Lower lobe of right lung (tissue), 2 donors: ENCODE measurements around the gene DNAH1. TPM values are rescaled to one million over a fixed set of nuclear protein-coding genes. Genes with fewer than 3 reads are reported as not detected.

Source experiments
- ATAC-seq, 2 donors: fragments of 200-7000 bp; cut with Tn5 transposase; one replicate each; pipeline ENCODE4 v1.9.1; 2020 to 2022; ENCODE audit warnings: mild to moderate bottlenecking in 2 of 2, moderate library complexity in 2 of 2
- DNase-seq: peaks from one replicate; pipeline ENCODE4 v3.0.0-alpha.2; 2020
- H3K27ac ChIP-seq: fragments of 200-600 bp; one replicate; pipeline ENCODE4 v1.8.0; 2022
- H3K27me3 ChIP-seq: fragments of 200-600 bp; one replicate; pipeline ENCODE4 v1.8.0; 2022; ENCODE audit warnings: low read depth
- H3K36me3 ChIP-seq: fragments of 200-600 bp; one replicate; pipeline ENCODE4 v1.8.0; 2022; ENCODE audit warnings: mild to moderate bottlenecking
- H3K4me1 ChIP-seq: fragments of 200-600 bp; one replicate; pipeline ENCODE4 v1.8.0; 2022
- H3K4me3 ChIP-seq: fragments of 200-600 bp; one replicate; pipeline ENCODE4 v1.8.0; 2022; ENCODE audit warnings: mild to moderate bottlenecking
- H3K9me3 ChIP-seq: fragments of 200-600 bp; one replicate; pipeline ENCODE4 v1.8.0; 2022
- CTCF ChIP-seq: fragments of 200-600 bp; IDR thresholded peaks from one replicate; pipeline ENCODE4 v1.8.0; 2022; ENCODE audit warnings: antibody characterized with exemption, mild to moderate bottlenecking
- intact Hi-C: fragments of 100-400 bp; cut with DNase I; formaldehyde crosslinking; loops from one replicate; pipeline ENCODE4 v1.11.0; 2022
- total RNA-seq: library from RNA; stranded (reverse); fragmentation: NEBNext Ultra II Directional; extraction: Animal tissue kit (Norgen Biotek cat#: 25700); gene quantifications from one replicate; pipeline ENCODE4 v1.2.1, GENCODE V29; 2021
- donor health status: DM: no; HTN: yes; CAD: no; lungs with severe emphysema.

DNAH1 gene
- total RNA-seq, 1 donor from 2014 or later: 16.4 TPM

DNA sequence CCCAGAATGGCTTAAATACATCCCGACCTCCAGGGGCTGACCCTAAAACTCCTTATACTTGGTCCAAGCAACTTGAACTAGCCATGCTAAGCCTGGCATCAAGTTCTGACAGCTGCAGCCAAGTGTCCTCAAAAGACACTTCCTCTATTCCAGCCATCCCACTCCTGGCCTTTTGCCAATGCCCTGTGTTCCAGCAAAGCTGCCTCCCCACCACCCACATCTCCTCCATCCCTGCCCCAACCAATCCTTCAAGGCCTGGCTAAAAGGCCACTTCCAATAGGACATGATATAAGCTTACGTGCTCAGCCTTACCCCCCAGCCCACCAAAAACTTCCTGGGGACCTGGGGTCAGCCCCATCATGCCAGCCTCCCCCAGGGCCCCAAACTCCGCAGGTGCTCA lies 87.8 kb downstream of the DNAH1 start:
- peaks cover 94% of the 10 kb centered on the region for H3K36me3 ChIP-seq
- TF ChIP-seq CTCF: no peak
- no peaks in the 10 kb centered on the region for H3K27me3 ChIP-seq
- intact Hi-C loops: no loop called here
- no peak overlapping the region for H3K27ac ChIP-seq
- H3K9me3 ChIP-seq: no peaks in the 10 kb centered on the region
- ATAC-seq (no peak), DNase-seq (no peak)
- no peak overlapping the region for H3K4me3 ChIP-seq
- H3K4me1 ChIP-seq: peaks cover 12% of the 10 kb centered on the region

- no peak for ATAC-seq
- H3K4me3 ChIP-seq: no peak overlapping the region
- H3K27ac ChIP-seq: no peak overlapping the region
- no peak for DNase-seq
- intact Hi-C loops: no loop called here
- TF ChIP-seq CTCF: no peak
- no peaks in the 10 kb centered on the region for H3K27me3 ChIP-seq
- no peaks in the 10 kb centered on the region for H3K9me3 ChIP-seq
- H3K4me1 ChIP-seq: peaks cover 16% of the 10 kb centered on the region
- H3K36me3 ChIP-seq: peaks cover 91% of the 10 kb centered on the region
Measured at GRCh38 chr3:52404391-52404790, 88.3 kb downstream of the DNAH1 start.

- no peaks in the 10 kb centered on the region for H3K27me3 ChIP-seq
- peaks cover 16% of the 10 kb centered on the region for H3K4me1 ChIP-seq
- peak; percentile 28 for DNase-seq
- H3K27ac ChIP-seq: no peak overlapping the region
- H3K9me3 ChIP-seq: no peaks in the 10 kb centered on the region
- no peak overlapping the region for H3K4me3 ChIP-seq
- intact Hi-C loops: no loop called here
- peaks cover 86% of the 10 kb centered on the region for H3K36me3 ChIP-seq
- TF ChIP-seq CTCF: no peak
- no peak for ATAC-seq
Measured at GRCh38 chr3:52405066-52405465, 88.9 kb downstream of the DNAH1 start.

DNA sequence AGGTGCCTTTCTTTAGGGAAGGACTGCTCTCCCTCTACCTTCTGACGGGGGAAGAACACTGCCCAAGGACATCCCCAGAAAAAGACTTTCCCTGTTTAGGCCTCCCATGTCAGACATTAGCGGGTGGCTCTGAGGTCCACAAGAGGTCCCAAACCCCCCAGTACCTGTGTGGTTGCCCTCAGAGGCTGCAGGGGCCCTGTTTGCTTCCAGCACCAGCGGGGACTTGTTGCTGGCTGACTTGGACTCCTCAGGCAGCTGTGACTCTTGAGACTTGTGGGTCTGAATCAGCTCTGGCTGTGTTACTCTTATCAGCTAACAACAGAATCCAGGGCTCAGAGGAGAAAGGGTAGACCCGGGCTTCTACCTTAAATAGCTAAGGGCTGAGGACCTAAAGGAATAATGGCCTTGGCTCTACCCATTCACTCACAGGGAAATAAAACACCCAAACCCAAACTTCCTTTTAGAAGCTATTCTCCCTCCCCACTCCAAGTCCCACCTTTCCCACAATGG lies 89.5 kb downstream of the DNAH1 start:
- DNase-seq: no peak

DNA sequence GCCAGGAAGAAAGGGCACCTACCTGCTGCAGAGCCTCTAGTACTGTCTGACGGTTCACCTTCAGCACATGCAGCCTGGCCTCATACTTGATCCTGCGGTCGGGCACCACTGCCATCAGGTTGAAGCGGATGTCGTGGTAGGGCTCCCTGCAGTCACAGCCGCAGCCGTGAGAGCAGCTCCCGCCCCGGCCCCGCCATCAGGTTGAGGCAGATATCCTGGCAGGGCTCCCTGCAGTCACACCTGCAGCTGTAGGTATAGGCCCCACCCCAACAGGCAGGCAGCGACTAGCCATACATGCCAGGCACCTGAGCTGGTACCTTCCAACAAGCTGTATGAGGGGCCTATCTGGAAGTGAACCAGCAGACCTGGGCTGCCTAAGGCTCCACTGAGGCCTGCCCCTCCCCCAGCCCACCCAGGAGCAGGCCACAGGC lies 90.1 kb downstream of the DNAH1 start:
- Histone ChIP-seq H3K27ac (no peak overlapping the region), H3K27me3 (no peaks in the 10 kb centered on the region), H3K4me1 (peaks cover 22% of the 10 kb centered on the region), H3K36me3 (peaks cover 75% of the 10 kb centered on the region), H3K9me3 (no peaks in the 10 kb centered on the region), H3K4me3 (no peak overlapping the region)
- TF ChIP-seq CTCF: no peak
- ATAC-seq (no peak), DNase-seq (peak; percentile 44)
- intact Hi-C loops: no loop called here

More for the DNA sequence above, 89.5 kb downstream of the DNAH1 start:
- Histone ChIP-seq H3K9me3 (no peaks in the 10 kb centered on the region), H3K4me3 (no peak overlapping the region), H3K27me3 (no peaks in the 10 kb centered on the region), H3K4me1 (peaks cover 16% of the 10 kb centered on the region), H3K36me3 (peaks cover 81% of the 10 kb centered on the region), H3K27ac (no peak overlapping the region)
- ATAC-seq: no peak
- no peak for TF ChIP-seq CTCF
- intact Hi-C loops: no loop called here
